ENCODE data around the gene KIF18B. TPM values are rescaled to one million over a fixed set of nuclear protein-coding genes. Genes with fewer than 3 reads are reported as not detected.

The KIF18B gene
- total RNA-seq, 2 experiments from 2014 or later, result 42.2 to 126 TPM

DNA sequence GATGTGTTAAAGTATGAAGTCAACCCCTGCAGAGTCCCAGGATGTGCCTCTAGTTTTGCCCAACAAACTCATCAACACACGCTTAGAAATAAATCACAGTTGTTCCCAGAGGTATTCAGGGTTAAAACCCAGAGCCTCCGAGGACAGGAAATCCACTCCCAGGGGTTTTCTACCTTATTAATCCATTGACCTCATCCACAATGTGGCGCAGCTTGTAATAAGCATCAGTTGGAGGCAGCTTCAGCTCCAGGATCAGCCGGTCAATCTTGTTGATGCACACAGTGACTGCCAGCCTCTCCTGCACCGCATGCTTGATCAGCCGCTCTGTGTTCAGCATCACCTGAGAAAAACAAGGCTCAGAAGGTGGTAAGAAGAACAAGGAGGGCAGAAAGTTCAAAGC lies 71.8 kb downstream of the KIF18B start:
- H3K36me3 ChIP-seq (ENCODE audit: insufficient read depth, low read length), result peaks cover 91% of the 10 kb centered on the region
- intact Hi-C loops (cut with micrococcal nuclease; ENCODE audit: unreplicated experiment), result no loop called here
- H3K9me2 ChIP-seq (ENCODE audit: insufficient read depth, low read length), result no peaks in the 10 kb centered on the region
- H3K4me3 ChIP-seq (ENCODE audit: low read depth, low read length, poor library complexity, severe bottlenecking), result no peak overlapping the region
- H4K20me1 ChIP-seq (ENCODE audit: insufficient read depth, low read length), result no peaks in the 10 kb centered on the region
- no peak for DNase-seq (ENCODE audit: low spot score)
- H3K79me2 ChIP-seq (ENCODE audit: insufficient read depth, low read depth, low read length), result no peaks in the 10 kb centered on the region
- no peaks in the 10 kb centered on the region for H3K4me1 ChIP-seq (ENCODE audit: insufficient read depth, low read length, poor library complexity, severe bottlenecking)
- CTCF ChIA-PET (ENCODE audit: unreplicated experiment), result no interaction called here
- no peak overlapping the region for H3K27ac ChIP-seq (ENCODE audit: low read depth, low read length, poor library complexity, severe bottlenecking)
- TF ChIP-seq EZH2phosphoT487 (IDR thresholded peaks at IDR 0.05; ENCODE audit: borderline replicate concordance, low read depth, low read length), result no peak
- TF ChIP-seq, protein P1, sequence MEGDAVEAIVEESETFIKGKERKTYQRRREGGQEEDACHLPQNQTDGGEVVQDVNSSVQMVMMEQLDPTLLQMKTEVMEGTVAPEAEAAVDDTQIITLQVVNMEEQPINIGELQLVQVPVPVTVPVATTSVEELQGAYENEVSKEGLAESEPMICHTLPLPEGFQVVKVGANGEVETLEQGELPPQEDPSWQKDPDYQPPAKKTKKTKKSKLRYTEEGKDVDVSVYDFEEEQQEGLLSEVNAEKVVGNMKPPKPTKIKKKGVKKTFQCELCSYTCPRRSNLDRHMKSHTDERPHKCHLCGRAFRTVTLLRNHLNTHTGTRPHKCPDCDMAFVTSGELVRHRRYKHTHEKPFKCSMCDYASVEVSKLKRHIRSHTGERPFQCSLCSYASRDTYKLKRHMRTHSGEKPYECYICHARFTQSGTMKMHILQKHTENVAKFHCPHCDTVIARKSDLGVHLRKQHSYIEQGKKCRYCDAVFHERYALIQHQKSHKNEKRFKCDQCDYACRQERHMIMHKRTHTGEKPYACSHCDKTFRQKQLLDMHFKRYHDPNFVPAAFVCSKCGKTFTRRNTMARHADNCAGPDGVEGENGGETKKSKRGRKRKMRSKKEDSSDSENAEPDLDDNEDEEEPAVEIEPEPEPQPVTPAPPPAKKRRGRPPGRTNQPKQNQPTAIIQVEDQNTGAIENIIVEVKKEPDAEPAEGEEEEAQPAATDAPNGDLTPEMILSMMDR (conservative IDR thresholded peaks at IDR 0.05; ENCODE audit: low read length), result no peak
- POLR2A ChIA-PET, result no interaction called here
- H3K9me3 ChIP-seq (ENCODE audit: low read length), result no peaks in the 10 kb centered on the region
- H3K4me2 ChIP-seq (ENCODE audit: low read length), result no peak overlapping the region
- no TSS peak for BruUV-seq (replicated peaks)
- H2AFZ ChIP-seq (ENCODE audit: low read length), result no peak overlapping the region

Small RNA genes lying within 50 kb of the gene (microRNA-seq; reads per million reads assigned to microRNA genes)
- 10.6 reads per million, percentile 15 among the genes with 10 or more reads in this experiment for gene MIR6783 (ENCODE audit: borderline replicate concordance)

Small RNA genes lying within 50 kb of the gene (small RNA-seq; reads per million reads assigned to genes)
- not detected for gene AC015936.2
- gene CCDC103, result not detected
- gene MIR6783, result not detected
- not detected for gene RN7SL405P

Other genes starting within 250 kb of the KIF18B start
- 18.1 and 24.3 TPM in 2 replicates for gene DBF4B, start 239.1 kb downstream of the KIF18B start, total RNA-seq (2014; rRNA removed; shearing (Covaris generic))
- 45.8 and 49.2 TPM in 2 replicates for gene DBF4B, start 239.1 kb downstream of the KIF18B start, total RNA-seq (2022)
- 2.1 and 3.3 TPM in 2 replicates for gene ADAM11, start 188.8 kb downstream of the KIF18B start, total RNA-seq (2014; rRNA removed; shearing (Covaris generic))
- 1.1 and 1.4 TPM in 2 replicates for gene ADAM11, start 188.8 kb downstream of the KIF18B start, total RNA-seq (2022)
- gene GJC1, start 117.5 kb downstream of the KIF18B start, total RNA-seq (2014; rRNA removed; shearing (Covaris generic)), result 14.2 and 21.1 TPM in 2 replicates
- gene GJC1, start 117.5 kb downstream of the KIF18B start, total RNA-seq (2022), result 19.5 and 20.6 TPM in 2 replicates
- gene HIGD1B, start 99.9 kb downstream of the KIF18B start, total RNA-seq (2014; rRNA removed; shearing (Covaris generic)), result not detected in 2 replicates
- not detected in 2 replicates for gene HIGD1B, start 99.9 kb downstream of the KIF18B start, total RNA-seq (2022)
- 73.5 and 91.4 TPM in 2 replicates for gene EFTUD2, start 48.3 kb downstream of the KIF18B start, total RNA-seq (2014; rRNA removed; shearing (Covaris generic))
- 133 and 148 TPM in 2 replicates for gene EFTUD2, start 48.3 kb downstream of the KIF18B start, total RNA-seq (2022)
- 0.51 TPM in 1 of 2 replicates, not detected in the other for gene GFAP, start 32.3 kb downstream of the KIF18B start, total RNA-seq (2014; rRNA removed; shearing (Covaris generic))
- gene GFAP, start 32.3 kb downstream of the KIF18B start, total RNA-seq (2022), result not detected in 2 replicates
- not detected in 2 replicates for gene C1QL1, start 20.5 kb upstream of the KIF18B start, total RNA-seq (2014; rRNA removed; shearing (Covaris generic))
- not detected in 2 replicates for gene C1QL1, start 20.5 kb upstream of the KIF18B start, total RNA-seq (2022)
- 40.8 and 53.1 TPM in 2 replicates for gene DCAKD, start 103.9 kb upstream of the KIF18B start, total RNA-seq (2014; rRNA removed; shearing (Covaris generic))
- gene DCAKD, start 103.9 kb upstream of the KIF18B start, total RNA-seq (2022), result 45.6 and 48.9 TPM in 2 replicates
- 65.7 and 82.3 TPM in 2 replicates for gene NMT1, start 113.5 kb upstream of the KIF18B start, total RNA-seq (2014; rRNA removed; shearing (Covaris generic))
- 126 and 134 TPM in 2 replicates for gene NMT1, start 113.5 kb upstream of the KIF18B start, total RNA-seq (2022)
- 1.4 and 3.6 TPM in 2 replicates for gene PLCD3, start 184.7 kb upstream of the KIF18B start, total RNA-seq (2014; rRNA removed; shearing (Covaris generic))
- 1.7 and 4.6 TPM in 2 replicates for gene PLCD3, start 184.7 kb upstream of the KIF18B start, total RNA-seq (2022)
- gene ACBD4, start 187.9 kb upstream of the KIF18B start, total RNA-seq (2014; rRNA removed; shearing (Covaris generic)), result 14.6 and 14.8 TPM in 2 replicates
- 22.2 and 24.0 TPM in 2 replicates for gene ACBD4, start 187.9 kb upstream of the KIF18B start, total RNA-seq (2022)
- 12.1 and 13.9 TPM in 2 replicates for gene HEXIM1, start 200.7 kb upstream of the KIF18B start, total RNA-seq (2014; rRNA removed; shearing (Covaris generic))
- gene HEXIM1, start 200.7 kb upstream of the KIF18B start, total RNA-seq (2022), result 16.4 and 17.2 TPM in 2 replicates
- 8.6 and 9.3 TPM in 2 replicates for gene HEXIM2, start 214.1 kb upstream of the KIF18B start, total RNA-seq (2014; rRNA removed; shearing (Covaris generic))
- 9.7 and 11.1 TPM in 2 replicates for gene HEXIM2, start 214.1 kb upstream of the KIF18B start, total RNA-seq (2022)

All from OCI-LY7 (cell line).